Measurements from ENCODE around the gene HPS1.

HPS1 gene

DNA sequence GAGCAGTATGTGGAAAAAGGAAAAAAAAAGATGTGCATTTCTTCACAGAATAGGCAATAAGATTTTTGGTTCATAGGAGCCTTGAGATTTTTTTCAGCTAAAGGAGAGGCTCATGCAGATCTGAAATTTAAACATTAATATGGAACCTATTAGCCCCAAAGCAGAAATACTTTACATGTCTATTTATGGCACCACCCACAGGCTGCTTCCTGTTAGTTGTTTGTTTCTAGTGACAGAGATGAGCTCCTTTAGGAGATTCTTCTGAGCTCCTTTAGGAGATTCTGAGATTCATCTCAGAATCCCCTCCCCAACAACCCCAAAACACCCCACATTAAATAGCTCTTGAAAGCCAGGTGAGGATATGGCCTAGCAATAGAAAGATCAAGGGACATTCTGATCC, 27.9 kb upstream of the HPS1 start:
- no peaks in the 10 kb centered on the region for H3K36me3 ChIP-seq (ENCODE audit: control insufficient read depth in 1 of 2, insufficient read depth in 2 of 2, low read length in 2 of 2)
- H3K14ac ChIP-seq (ENCODE audit: low read length), result no peak overlapping the region

GRCh38 chr10:98472196-98472595, 25.5 kb upstream of the HPS1 start:
- no CpG with 5 or more reads among the region's 4 CpGs for WGBS (ENCODE audit: extremely low coverage, insufficient coverage, insufficient read length)
- no peaks in the 10 kb centered on the region for H3K36me3 ChIP-seq (ENCODE audit: control insufficient read depth in 1 of 2, insufficient read depth in 2 of 2, low read length in 2 of 2)
- no peak overlapping the region for H3K9ac ChIP-seq (ENCODE audit: low read length)
- H2BK12ac ChIP-seq (ENCODE audit: low read length), result no peak overlapping the region
- DNase-seq, result no peak
- H2AK5ac ChIP-seq (ENCODE audit: low read length), result no peak overlapping the region
- H4K91ac ChIP-seq (ENCODE audit: low read depth, low read length), result no peak overlapping the region
- no peak overlapping the region for H2BK120ac ChIP-seq (ENCODE audit: insufficient read depth, low read length, poor library complexity)
- no peaks in the 10 kb centered on the region for H3K79me1 ChIP-seq (ENCODE audit: low read length)
- no peaks in the 10 kb centered on the region for H3K79me2 ChIP-seq (ENCODE audit: control insufficient read depth, insufficient read depth, low read length, poor library complexity)
- no peak overlapping the region for H3K4me3 ChIP-seq (ENCODE audit: low read depth, low read length)
- no peak overlapping the region for H3K27ac ChIP-seq (ENCODE audit: low read depth, low read length)
- H3K4me1 ChIP-seq (ENCODE audit: control insufficient read depth in 1 of 2, insufficient read depth in 2 of 2, low read length in 2 of 2), result peaks cover 0 to 5% of the 10 kb centered on the region in 2 experiments
- no peak overlapping the region for H3K14ac ChIP-seq (ENCODE audit: low read length)
- H3K18ac ChIP-seq (ENCODE audit: low read length), result no peak overlapping the region
- no peak overlapping the region for H3K4ac ChIP-seq (ENCODE audit: low read depth, low read length)
- no peak overlapping the region for H2BK5ac ChIP-seq (ENCODE audit: low read depth, low read length, poor library complexity)
- no peaks in the 10 kb centered on the region for H3K9me3 ChIP-seq (ENCODE audit: insufficient read depth, low read depth, low read length)
- H2AFZ ChIP-seq (ENCODE audit: insufficient read depth, low read length, poor library complexity), result no peak overlapping the region
- no peak overlapping the region for H4K12ac ChIP-seq (ENCODE audit: low read depth, low read length)
- H3K27me3 ChIP-seq (ENCODE audit: insufficient read depth, low read length), result no peaks in the 10 kb centered on the region
- H3K23ac ChIP-seq (ENCODE audit: low read length), result no peak overlapping the region
- H3K4me2 ChIP-seq (ENCODE audit: low read length), result no peak overlapping the region
- H4K8ac ChIP-seq (ENCODE audit: low read depth, low read length), result no peak overlapping the region

More for the DNA sequence above, 27.9 kb upstream of the HPS1 start:
- Histone ChIP-seq H3K23ac (ENCODE audit: low read length) (no peak overlapping the region), H3K79me1 (ENCODE audit: low read length) (peaks cover 5% of the 10 kb centered on the region), H4K91ac (ENCODE audit: low read depth, low read length) (no peak overlapping the region), H3K18ac (ENCODE audit: low read length) (no peak overlapping the region), H3K4me3 (ENCODE audit: low read depth, low read length) (no peak overlapping the region), H3K4me1 (ENCODE audit: control insufficient read depth in 1 of 2, insufficient read depth in 2 of 2, low read length in 2 of 2) (peaks cover 5 to 6% of the 10 kb centered on the region in 2 experiments), H4K12ac (ENCODE audit: low read depth, low read length) (no peak overlapping the region), H3K9ac (ENCODE audit: low read length) (no peak overlapping the region), H2BK120ac (ENCODE audit: insufficient read depth, low read length, poor library complexity) (no peak overlapping the region), H3K9me3 (ENCODE audit: insufficient read depth, low read depth, low read length) (no peaks in the 10 kb centered on the region), H3K4ac (ENCODE audit: low read depth, low read length) (no peak overlapping the region), H3K79me2 (ENCODE audit: control insufficient read depth, insufficient read depth, low read length, poor library complexity) (no peaks in the 10 kb centered on the region), H2BK12ac (ENCODE audit: low read length) (no peak overlapping the region), H2BK5ac (ENCODE audit: low read depth, low read length, poor library complexity) (no peak overlapping the region), H3K27ac (ENCODE audit: low read depth, low read length) (no peak overlapping the region), H3K27me3 (ENCODE audit: insufficient read depth, low read length) (no peaks in the 10 kb centered on the region), H3K4me2 (ENCODE audit: low read length) (no peak overlapping the region), H2AK5ac (ENCODE audit: low read length) (no peak overlapping the region), H2AFZ (ENCODE audit: insufficient read depth, low read length, poor library complexity) (no peak overlapping the region), H4K8ac (ENCODE audit: low read depth, low read length) (no peak overlapping the region)
- DNase-seq, result no peak

DNA sequence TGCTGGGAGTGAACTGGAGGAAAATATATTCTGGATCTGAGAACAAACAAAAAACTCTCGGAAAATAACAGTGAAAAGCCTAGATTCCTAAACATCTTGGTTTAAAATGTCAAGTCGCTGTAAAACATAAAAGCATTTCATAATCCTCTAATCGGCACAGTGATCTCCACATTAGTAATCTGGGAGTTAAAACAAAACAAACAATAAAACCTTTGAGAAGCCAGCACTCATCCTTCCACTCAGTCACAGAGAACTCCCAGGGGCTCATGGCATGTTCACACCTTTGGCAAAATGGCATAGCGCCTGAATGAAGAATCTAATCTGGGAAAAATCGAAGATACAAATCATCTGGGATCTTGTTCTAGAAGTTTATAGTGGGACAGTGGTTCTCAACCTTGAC, 24.1 kb upstream of the HPS1 start:
- WGBS (ENCODE audit: extremely low coverage, insufficient coverage, insufficient read length), result no CpG with 5 or more reads among the region's 5 CpGs
- H3K27me3 ChIP-seq (ENCODE audit: insufficient read depth, low read length), result no peaks in the 10 kb centered on the region
- H2BK120ac ChIP-seq (ENCODE audit: insufficient read depth, low read length, poor library complexity), result no peak overlapping the region
- H2BK12ac ChIP-seq (ENCODE audit: low read length), result no peak overlapping the region
- H2AFZ ChIP-seq (ENCODE audit: insufficient read depth, low read length, poor library complexity), result no peak overlapping the region
- H2BK5ac ChIP-seq (ENCODE audit: low read depth, low read length, poor library complexity), result no peak overlapping the region
- no peak for DNase-seq
- no peak overlapping the region for H3K4ac ChIP-seq (ENCODE audit: low read depth, low read length)
- no peak overlapping the region for H3K18ac ChIP-seq (ENCODE audit: low read length)
- H3K27ac ChIP-seq (ENCODE audit: low read depth, low read length), result no peak overlapping the region
- H3K23ac ChIP-seq (ENCODE audit: low read length), result no peak overlapping the region
- H3K14ac ChIP-seq (ENCODE audit: low read length), result no peak overlapping the region
- H3K79me1 ChIP-seq (ENCODE audit: low read length), result no peaks in the 10 kb centered on the region
- H3K79me2 ChIP-seq (ENCODE audit: control insufficient read depth, insufficient read depth, low read length, poor library complexity), result no peaks in the 10 kb centered on the region
- no peak overlapping the region for H4K8ac ChIP-seq (ENCODE audit: low read depth, low read length)
- no peak overlapping the region for H4K12ac ChIP-seq (ENCODE audit: low read depth, low read length)
- H2AK5ac ChIP-seq (ENCODE audit: low read length), result no peak overlapping the region
- peaks cover 0 to 5% of the 10 kb centered on the region in 2 experiments for H3K4me1 ChIP-seq (ENCODE audit: control insufficient read depth in 1 of 2, insufficient read depth in 2 of 2, low read length in 2 of 2)
- H3K9ac ChIP-seq (ENCODE audit: low read length), result no peak overlapping the region
- no peaks in the 10 kb centered on the region for H3K36me3 ChIP-seq (ENCODE audit: control insufficient read depth in 1 of 2, insufficient read depth in 2 of 2, low read length in 2 of 2)
- H4K91ac ChIP-seq (ENCODE audit: low read depth, low read length), result no peak overlapping the region
- no peak overlapping the region for H3K4me3 ChIP-seq (ENCODE audit: low read depth, low read length)
- no peak overlapping the region for H3K4me2 ChIP-seq (ENCODE audit: low read length)
- H3K9me3 ChIP-seq (ENCODE audit: insufficient read depth, low read depth, low read length), result no peaks in the 10 kb centered on the region

GRCh38 chr10:98469001-98469931, 22.5 kb upstream of the HPS1 start:
- Histone ChIP-seq H2BK12ac (ENCODE audit: low read length) (no peak overlapping the region), H2AK5ac (ENCODE audit: low read length) (no peak overlapping the region), H3K4me3 (ENCODE audit: low read depth, low read length) (no peak overlapping the region), H3K79me2 (ENCODE audit: control insufficient read depth, insufficient read depth, low read length, poor library complexity) (no peaks in the 10 kb centered on the region), H4K8ac (ENCODE audit: low read depth, low read length) (no peak overlapping the region), H3K27ac (ENCODE audit: low read depth, low read length) (no peak overlapping the region), H2BK120ac (ENCODE audit: insufficient read depth, low read length, poor library complexity) (no peak overlapping the region), H3K27me3 (ENCODE audit: insufficient read depth, low read length) (no peaks in the 10 kb centered on the region), H3K9me3 (ENCODE audit: insufficient read depth, low read depth, low read length) (no peaks in the 10 kb centered on the region), H3K23ac (ENCODE audit: low read length) (no peak overlapping the region), H2BK5ac (ENCODE audit: low read depth, low read length, poor library complexity) (no peak overlapping the region), H3K9ac (ENCODE audit: low read length) (no peak overlapping the region), H3K4ac (ENCODE audit: low read depth, low read length) (no peak overlapping the region), H4K91ac (ENCODE audit: low read depth, low read length) (no peak overlapping the region), H3K14ac (ENCODE audit: low read length) (no peak overlapping the region), H3K4me1 (ENCODE audit: control insufficient read depth in 1 of 2, insufficient read depth in 2 of 2, low read length in 2 of 2) (peaks cover 0 to 5% of the 10 kb centered on the region in 2 experiments), H3K79me1 (ENCODE audit: low read length) (no peaks in the 10 kb centered on the region), H3K4me2 (ENCODE audit: low read length) (no peak overlapping the region), H4K12ac (ENCODE audit: low read depth, low read length) (no peak overlapping the region), H3K36me3 (ENCODE audit: control insufficient read depth in 1 of 2, insufficient read depth in 2 of 2, low read length in 2 of 2) (no peaks in the 10 kb centered on the region), H2AFZ (ENCODE audit: insufficient read depth, low read length, poor library complexity) (peak overlapping the region; percentile 48), H3K18ac (ENCODE audit: low read length) (no peak overlapping the region)
- no peak for DNase-seq
- no CpG with 5 or more reads among the region's 2 CpGs for WGBS (ENCODE audit: extremely low coverage, insufficient coverage, insufficient read length)

Measured in trophoblast cell (in vitro differentiated cells and primary cell).